HG03469 (cell line): ENCODE measurements around the gene OR3A3.

Experiments used
- ATAC-seq: cut with Tn5 transposase; IDR thresholded peaks from one replicate; pipeline ENCODE4 v1.9.1; 2021; ENCODE audit warnings: mild to moderate bottlenecking, moderate library complexity, moderate number of reproducible peaks; ENCODE audit not compliant: unreplicated experiment

OR3A3 gene

GRCh38 chr17:3471599-3471998 lies 60.4 kb downstream of the OR3A3 start, which contains the start of gene SPATA22:
Gene SPATA22 (minus strand): TSS chr17:3471819. CDS start chr17:3469325, 2,494 bp downstream.
- ATAC-seq, result no peak

DNA sequence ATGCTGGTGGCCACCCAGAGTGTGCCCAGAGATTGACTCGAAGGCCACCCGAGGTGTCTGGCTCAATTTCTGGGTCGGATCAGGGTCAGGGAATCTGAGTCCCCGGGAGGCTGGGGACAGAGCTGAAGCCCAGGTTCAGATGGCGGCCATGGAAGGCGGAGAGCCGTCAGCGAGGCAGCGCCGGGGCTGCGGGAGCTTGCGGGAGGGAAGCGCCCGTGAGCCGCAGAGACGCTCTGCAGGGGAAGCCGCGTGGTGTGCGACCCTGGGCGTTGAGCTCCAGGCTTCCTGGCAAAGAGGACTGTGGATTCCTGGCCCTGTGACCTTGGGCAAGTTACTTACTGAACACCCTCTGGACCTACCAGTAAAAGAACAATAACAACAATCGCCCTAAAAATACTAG lies 61.0 kb downstream of the OR3A3 start:
- ATAC-seq, result no peak
